ENCODE results near the gene SMIM43.
"Not testable (repeated sequence)": the region's sequence is repeated elsewhere in the genome, so short reads cannot be mapped to it uniquely, and the experiment has no call there.

SMIM43 gene

DNA sequence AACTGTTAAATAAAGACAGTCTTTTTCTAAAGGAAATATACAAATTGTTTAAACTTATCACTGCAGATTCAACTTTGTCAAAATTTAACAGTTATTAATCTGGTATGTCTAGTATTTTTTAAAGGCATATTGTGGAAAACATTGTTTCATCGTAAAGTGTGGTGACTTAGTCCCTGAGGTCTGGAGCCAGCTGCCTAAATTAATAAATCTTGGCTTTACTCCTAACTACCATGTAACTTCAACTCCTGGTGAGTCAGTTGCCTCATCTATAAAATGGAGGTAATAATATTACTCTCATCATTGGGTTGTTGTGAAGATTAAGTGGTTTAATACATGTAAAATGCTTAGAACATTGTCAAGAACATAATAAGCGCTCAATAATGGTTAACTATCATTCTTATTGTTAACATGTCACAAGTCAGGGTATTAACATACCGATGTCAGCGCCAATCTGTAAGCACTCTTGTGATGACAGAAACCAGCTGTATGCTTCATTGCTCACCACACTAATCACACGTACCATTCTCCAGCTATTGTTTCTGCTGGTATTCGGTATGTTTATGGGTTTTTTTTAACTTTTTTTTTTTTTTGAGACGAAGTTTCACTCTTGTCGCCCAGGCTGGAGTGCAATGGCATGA lies 14.1 kb upstream of the SMIM43 start:
- DNase-seq (ENCODE audit: low spot score) = no peak

GRCh38 chr4:121777625-121778024 lies 12.7 kb upstream of the SMIM43 start:
- DNase-seq (ENCODE audit: low spot score) = no peak

DNA sequence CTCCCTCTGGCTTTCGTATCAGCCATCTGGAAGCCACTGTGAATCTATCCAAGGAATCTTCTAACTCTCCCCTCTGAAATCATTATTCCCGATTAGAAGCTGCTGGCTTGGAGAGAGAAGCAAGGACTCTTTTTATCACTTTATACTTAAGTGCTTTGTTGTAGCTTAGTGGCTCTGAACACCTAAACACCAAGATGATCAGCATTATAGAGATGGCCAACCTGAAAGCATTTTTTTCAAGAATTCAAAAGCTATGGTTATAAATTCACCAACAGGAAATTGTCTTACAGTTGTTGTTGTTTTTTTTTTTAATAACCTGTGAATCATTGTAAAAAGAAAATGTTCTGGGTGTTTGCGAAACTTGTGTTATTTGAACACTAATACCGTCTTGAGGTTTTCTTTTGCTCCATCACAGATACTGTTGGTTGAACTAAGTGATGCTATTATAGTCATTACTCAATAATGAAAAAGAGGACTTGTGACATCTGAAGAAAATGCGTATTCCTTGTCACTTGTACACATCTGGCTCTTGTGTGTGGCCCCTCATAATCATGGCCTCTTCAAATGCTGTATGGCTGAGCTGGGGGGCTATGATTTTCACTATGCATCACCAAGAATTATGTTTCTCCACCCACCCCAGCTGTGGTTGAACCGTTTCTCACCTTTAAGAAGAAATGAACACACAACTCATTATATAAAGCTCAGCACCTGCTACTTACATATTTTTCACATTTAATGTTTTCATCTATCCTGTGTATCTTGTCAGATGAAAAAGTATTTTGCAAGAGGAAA lies 11.8 kb upstream of the SMIM43 start:
- no peak for DNase-seq (ENCODE audit: low spot score)

GRCh38 chr4:121773883-121774282 lies 8.9 kb upstream of the SMIM43 start:
- no peak for DNase-seq (ENCODE audit: low spot score)

DNA sequence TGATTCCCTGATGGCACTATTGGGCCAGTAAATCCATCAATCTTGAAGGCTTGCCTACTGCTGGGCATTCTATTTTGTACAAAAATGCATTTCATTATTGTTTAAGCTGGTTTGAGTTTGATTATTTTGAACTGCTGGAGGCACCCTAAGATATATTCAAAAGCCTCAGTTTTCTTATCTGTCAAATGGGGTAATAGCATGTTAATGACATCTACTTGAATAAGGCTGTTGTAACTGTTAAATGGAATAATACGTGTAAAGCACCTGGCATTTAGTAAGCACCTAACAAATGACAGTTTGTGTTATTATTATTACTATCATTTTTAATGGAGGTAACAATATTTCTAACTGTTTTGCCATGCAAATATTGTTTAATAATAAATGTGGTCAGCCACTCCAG lies 6.9 kb upstream of the SMIM43 start:
- DNase-seq (ENCODE audit: low spot score) = no peak

DNA sequence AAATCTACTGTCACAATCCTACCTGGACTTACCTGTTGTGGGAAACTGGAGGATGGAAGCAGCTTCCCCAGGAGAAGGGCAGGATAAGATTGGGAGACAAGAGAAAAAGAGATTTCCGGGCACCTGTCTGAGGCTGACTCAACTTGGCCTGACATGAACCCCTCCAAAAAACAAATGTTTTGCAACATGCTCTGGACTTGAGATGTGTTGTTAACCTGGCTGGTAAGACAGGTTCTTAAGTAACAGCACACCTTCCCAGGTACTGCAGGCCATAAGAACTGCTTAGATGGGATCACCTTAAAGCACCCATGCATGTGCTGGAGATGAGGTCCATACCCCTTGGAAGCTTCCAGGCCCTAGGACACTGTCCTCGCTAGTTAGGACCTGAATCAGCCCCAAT lies 4.4 kb upstream of the SMIM43 start:
- DNase-seq (ENCODE audit: low spot score) = no peak

- DNase-seq (ENCODE audit: low spot score) = no peak
These were observed 2.2 kb upstream of the SMIM43 start for GRCh38 chr4:121767166-121767565.

GRCh38 chr4:121765971-121766538 lies 1.1 kb upstream of the SMIM43 start:
- no peak for DNase-seq (ENCODE audit: low spot score)

GRCh38 chr4:121765368-121765705 lies 373 bp upstream of the SMIM43 start:
- DNase-seq (ENCODE audit: low spot score) = no peak

- DNase-seq (ENCODE audit: low spot score) = no peak
These were observed 662 bp downstream of the SMIM43 start for GRCh38 chr4:121764303-121764701.

DNA sequence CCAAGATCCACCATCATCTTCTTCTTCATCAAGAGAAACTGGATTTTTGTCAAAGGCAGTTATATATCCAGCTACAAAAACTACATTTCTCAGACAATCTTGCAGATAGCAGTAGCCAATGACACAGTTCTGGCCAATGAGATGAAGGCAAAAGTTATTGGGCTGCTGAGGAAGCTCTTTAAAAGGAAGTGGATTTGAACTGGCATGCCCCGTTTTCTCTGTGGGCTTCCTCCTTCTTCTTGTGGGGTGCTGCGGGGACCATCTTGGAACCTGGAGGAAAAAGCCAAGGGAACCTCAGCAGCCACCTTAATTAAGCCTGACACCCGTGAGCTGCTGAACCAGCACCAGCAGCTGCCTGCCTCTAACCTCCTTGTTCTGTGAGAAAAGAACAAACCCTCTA lies 4.8 kb downstream of the SMIM43 start:
- DNase-seq (ENCODE audit: low spot score) = no peak

- no peak for DNase-seq (ENCODE audit: low spot score)
These were observed 5.9 kb downstream of the SMIM43 start for GRCh38 chr4:121758925-121759568.

DNA sequence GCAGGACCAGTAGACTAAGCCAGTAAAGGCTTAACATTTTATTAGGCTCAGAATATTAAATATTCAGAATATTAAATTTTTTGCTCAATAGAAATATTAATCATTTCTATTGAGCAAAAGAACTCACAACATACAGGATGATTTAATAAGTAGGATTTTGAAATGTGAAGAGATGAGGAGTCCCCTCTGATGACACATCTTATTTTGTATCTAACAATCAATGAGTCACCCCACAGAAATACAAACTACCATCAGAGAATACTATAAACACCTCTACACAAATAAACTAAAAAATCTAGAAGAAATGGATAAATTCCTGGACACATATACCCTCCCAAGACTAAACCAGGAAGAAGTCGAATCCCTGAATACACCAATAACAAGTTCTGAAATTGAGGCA lies 12.8 kb downstream of the SMIM43 start:
- DNase-seq (ENCODE audit: low spot score) = not testable (repeated sequence)

DNA sequence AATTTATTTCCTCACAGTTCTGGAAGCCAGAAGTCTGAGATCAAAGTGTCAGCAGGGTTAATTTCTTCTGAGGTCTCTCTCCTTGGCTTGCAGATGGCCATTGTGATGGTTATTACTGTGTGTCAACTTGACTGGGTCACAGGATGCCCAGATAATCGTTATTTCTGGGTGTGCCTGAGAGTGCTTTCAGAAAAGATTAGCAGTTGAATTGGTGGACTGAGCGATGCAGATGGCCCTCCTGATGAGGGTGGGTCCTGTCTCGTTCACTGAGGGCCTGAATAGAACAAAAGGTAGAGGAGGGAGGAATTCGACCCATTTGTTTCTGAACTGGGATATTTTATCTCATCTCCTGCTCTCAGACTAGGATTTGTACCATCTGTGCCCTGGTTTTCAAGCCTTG lies 15.7 kb downstream of the SMIM43 start:
- no peak for DNase-seq (ENCODE audit: low spot score)

GRCh38 chr4:121742794-121743193 lies 22.2 kb downstream of the SMIM43 start:
- DNase-seq (ENCODE audit: low spot score) = no peak

DNA sequence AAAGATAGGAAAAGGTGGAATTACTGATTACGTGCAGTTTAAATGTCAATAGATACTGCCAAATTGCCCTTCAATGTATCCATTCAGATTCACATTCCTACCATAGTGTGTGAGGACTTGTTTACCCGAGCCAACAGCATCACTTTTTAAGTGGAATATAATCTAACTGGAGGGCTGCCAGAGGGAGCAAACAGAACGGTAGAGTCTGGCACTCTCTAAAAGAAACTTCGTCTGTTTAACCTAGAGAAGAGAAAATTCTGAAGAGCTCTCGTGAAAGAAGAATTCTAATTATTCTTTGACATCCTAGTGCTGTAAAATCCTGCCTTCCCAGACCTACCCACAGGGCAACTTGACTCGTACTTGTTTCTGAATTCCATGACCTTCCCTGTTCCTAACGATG lies 23.2 kb downstream of the SMIM43 start:
- DNase-seq (ENCODE audit: low spot score) = no peak

GRCh38 chr4:121740796-121741409 lies 24.1 kb downstream of the SMIM43 start:
- DNase-seq (ENCODE audit: low spot score) = no peak

DNA sequence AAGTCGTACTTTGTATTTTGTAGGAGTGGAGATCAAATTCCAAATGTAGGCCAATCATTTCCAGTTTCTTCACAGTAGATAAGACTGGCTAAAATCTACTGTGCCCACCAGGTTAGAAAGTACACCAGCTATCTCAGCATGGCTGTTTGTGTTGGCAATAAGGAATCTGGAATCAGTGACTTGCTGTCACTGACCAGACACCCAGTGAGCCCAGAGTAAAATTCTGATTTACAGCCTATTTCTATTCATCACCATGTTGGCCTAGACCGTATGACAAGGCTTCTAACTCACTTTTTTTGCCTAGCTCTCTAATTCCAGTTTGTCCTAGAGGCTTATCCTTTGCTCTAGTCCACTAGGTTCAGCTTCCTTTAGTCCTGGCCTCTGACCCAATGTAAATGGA lies 25.4 kb downstream of the SMIM43 start:
- no peak for DNase-seq (ENCODE audit: low spot score)

DNA sequence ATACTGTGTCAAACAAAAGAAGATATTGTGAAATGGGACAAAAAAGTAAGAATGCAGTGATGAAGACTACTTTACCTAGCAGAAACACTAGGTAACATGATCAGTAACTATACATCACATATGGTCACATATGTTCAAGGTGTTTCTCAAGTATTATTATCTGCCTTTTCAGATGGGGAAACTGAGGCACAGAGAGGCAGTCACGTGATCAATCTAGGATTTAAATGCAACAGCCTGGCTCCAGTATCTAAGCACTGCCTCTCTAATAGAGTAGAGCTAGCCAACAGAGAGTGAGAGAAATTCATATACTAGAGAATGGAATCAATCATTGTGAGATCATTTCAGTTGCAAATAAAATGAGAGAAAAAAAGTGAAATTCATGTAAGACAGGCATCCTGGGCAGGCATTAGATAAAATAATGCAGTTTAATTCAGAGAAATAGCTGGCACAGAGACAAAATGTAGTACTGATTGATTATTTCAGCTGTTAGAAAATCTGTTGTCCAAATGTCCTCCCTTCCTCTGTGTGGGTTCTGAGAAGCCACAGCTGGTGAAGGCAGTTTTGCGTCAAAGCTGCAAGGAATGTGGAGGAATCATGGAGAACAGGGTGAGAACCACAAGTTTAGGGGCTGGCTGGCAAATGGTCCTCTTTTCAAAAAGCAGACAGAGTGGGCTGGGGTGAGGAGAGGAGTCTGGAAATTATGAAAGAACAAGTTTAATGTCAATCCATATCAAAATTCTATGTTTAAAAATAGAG lies 26.0 kb downstream of the SMIM43 start:
- no peak for DNase-seq (ENCODE audit: low spot score)

DNA sequence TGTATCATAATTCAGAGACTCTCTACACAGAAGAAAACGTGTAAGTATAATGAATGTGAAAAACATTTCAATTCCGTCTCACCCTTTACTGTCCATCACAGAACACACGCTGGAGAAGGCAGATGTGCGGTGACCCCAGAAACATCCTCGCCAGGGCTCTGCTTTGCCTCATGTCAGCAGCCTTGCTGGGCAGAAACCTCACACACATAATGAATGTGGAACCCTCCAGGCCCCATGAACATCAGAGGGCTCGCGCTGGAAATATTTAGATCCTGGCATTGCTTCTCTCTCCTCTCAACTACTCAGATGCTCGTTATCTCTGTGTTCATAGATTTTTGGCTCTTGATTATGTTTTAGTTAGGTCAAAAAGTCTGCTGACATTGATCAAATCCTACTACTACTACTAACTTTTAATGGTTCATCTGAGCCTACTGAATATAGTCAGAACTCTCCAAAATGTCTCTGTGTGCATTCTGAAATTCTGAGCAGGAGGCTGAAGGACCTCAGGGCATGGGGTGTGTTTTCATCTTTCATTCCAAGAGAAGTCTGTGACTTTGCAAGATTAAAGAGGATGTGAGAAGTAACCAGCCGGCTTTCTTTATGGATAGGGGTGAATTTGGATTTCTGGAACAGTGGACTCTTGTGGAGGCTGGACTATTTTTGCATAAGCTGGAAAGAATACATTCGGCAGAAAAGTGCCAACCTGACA lies 27.0 kb downstream of the SMIM43 start:
- DNase-seq (ENCODE audit: low spot score) = no peak

DNA sequence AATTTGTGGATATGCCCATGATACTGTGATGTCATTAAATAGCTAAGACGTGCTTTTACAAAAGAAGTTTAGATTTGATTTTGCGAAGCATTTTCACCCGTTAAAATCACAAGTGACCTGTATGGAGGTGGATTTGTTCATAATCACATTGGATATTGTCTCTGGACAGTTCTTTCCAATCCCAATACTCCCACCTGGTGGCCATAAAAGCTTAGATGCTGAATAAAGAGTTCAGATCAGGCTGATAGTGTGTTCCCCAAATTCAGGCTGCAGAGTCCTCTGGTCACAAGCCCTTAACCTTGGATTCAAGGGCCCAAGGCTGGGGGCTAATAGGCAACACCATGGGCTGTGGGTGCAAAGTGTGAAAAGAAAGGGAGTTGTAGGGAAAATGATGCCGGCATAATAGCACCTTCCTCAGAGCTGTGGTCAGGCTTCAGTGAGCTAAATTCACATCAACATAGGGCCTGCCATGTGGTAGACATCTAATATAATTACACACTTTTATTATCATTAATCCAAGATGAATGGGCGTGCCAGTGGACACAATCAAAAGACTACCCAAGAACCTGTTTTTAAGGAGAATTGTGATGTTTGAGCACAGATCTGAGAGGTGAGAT lies 28.1 kb downstream of the SMIM43 start:
- DNase-seq (ENCODE audit: low spot score) = no peak
